ENCODE data around the gene DNAJA4. TPM values are rescaled to one million over a fixed set of nuclear protein-coding genes. Genes with fewer than 3 reads are reported as not detected.

The DNAJA4 gene
- 79.9 TPM for total RNA-seq
- long read RNA-seq, transcript DNAJA4-202 (7 exons, 3,116 nt) = major isoform, 152 of 171 reads
- long read RNA-seq, partial matches to known transcripts = 6 of 171 reads
- long read RNA-seq, other reads (novel, unspliced or antisense) = 6 of 171 reads

DNA sequence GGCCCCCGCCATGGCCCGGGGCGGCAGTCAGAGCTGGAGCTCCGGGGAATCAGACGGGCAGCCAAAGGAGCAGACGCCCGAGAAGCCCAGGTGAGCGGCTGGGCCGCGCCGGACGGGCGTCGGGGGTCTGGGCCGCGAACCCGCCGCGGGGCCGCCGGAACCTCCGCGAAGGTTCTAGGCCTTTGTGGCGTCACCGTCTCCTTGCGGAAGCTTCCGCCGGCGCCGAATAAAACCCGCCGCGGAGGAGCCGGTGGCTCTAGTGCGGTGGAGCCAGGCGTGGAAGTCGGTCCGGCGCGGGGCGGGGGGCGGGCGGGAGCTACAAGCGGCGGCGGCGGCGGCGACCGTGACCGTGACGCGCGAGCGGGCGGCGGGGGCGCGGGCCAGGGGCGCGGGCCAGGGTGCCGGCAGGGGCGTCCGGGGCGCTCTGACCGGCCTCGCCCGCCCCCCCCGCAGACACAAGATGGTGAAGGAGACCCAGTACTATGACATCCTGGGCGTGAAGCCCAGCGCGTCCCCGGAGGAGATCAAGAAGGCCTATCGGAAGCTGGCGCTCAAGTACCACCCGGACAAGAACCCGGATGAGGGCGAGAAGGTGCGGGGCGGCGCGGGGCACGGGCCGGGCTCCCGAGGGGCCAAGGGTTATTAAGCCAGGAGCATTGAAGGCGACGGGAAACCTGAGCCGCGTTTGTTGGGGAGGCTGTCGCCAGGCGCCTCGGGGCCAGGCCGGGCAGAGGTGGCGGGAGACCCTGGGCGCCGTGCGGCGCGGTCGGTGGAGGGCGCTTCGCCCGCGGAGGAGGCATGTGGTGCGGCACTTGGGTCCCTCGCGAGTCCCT, at the start of gene DNAJA4:
Gene DNAJA4, plus strand, starts transcription at position 259 of the 833 bp plus-strand sequence. Its CDS starts 202 bp downstream, at position 461.
- DNase-seq = peak; percentile 85
- peak; percentile 55 for ATAC-seq (ENCODE audit: poor library complexity)
- intact Hi-C loops (cut with DNase I) = no loop called here

DNA sequence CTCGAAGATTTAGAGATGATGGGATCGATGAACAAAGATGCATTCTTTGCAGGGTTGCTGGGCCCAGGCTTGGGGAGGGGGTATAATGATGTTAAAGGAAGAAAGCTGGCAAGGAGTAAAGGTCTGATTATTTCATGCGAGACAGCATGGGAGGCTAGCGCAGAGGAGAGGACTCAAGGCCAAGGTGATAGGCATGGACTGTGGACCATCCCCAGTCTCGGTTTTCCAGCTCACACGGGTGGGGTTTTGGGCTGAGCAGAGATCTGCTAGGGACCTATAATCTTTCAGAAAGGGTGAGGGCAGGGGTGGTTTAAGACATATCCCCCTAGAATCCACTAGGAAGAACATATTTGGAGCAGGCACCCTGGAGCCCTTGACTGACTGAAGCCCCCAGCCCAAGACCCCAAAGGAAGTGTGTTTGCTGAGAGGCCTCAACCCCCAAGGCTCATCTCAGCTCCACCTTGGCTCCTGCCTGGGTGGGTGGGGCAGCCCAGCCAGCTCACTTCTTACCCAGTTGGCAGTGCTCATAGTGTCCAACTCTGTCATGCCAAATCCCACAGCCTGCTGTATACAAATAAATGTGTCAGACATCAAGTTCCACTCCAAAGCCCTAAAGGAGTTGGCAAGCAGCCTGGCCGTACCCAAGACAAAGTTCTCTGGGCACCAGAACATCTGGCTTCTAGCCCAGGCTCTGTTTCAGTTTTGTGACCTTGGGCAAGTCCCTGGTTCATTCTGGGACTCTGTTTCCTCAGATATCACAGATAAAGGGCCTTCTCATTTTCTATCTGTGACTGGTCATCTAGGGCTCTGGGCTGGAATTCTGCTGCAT, 47.9 kb upstream of the DNAJA4 start:
- intact Hi-C loops (cut with DNase I) = no loop called here
- DNase-seq = peak; percentile 83
- peak; percentile 89 for ATAC-seq (ENCODE audit: poor library complexity)

DNA sequence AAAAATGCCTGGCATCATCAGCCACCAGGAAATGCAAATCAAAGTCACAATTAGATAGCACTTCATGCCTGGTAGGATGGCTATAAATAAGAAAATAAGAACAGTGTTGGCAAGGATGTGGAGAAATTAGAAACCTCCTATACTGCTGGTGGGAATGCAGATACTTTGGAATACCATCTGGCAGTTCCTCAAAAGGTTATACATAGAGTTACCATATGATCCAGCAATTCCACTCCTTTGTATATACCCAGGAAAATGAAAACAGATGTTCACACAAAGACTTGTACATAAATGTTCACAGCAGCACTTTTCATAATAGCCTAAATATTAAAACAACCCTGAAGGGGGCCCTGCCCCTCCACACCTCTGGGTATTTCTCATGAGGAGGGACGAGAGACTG, 43.6 kb upstream of the DNAJA4 start:
- no peak for ATAC-seq (ENCODE audit: poor library complexity)
- DNase-seq = no peak
- intact Hi-C loops (cut with DNase I) = no loop called here

DNA sequence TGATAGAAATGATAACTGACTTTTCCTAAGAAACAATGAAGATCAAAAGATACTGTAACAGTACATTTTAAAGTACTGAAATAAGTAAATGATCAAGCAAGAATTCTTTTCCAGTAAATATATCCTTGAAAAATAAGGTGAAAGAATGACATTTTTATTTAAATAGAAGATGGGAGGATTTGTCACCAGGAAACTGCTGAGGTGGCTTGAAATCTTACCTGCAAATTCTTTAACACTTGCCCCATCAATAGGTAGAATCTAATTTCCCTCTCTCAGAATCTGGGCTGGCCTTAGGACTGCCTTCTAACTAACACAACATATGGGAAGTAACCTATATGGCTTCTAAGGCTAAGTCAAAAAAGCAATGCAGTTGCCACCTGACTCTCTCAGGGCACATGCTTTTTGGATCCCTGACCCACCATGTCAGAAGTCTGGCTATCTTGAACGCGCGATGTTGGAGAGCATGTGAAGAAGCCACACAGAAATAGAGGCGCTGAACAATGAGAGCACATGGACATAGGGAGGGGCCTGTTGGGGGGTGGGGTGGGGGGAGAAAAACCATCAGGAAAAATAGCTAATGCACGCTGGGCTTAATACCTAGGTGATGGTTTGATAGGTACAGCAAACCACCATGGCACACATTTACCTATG, 41.5 kb upstream of the DNAJA4 start:
- intact Hi-C loops (cut with DNase I) = no loop called here
- DNase-seq (no peak), ATAC-seq (ENCODE audit: poor library complexity) (peak; percentile 70)

DNA sequence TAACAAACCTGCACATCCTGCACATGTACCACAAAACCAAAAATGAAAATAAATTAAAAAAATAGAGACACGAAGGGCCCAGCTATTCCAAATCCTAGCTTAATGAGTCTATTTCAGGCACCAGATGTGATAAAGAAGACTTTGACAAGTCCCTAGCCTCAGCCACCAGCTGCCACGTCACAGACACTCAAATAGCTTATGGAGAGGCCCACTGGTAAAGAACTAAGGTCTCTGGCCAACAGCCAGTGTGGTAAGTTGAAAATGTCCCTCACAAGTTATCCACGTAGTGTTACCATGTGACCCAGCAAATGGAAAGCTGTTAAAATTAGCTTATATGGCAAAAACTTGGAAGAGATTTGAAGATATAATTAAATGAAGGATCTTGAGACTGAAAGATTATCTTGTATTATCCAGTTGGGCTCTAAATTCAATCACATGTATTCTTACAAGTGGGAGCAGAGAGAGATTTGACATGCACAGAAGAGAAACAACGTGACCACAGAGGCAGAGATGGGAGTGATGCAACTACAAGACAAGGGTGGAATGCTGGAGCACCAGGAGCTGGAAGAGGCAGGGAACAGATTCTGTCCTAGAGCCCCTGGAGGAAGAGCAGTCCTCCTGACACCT, 40.9 kb upstream of the DNAJA4 start:
- peak; percentile 66 for DNase-seq
- peak; percentile 87 for ATAC-seq (ENCODE audit: poor library complexity)
- intact Hi-C loops (cut with DNase I) = no loop called here

DNA sequence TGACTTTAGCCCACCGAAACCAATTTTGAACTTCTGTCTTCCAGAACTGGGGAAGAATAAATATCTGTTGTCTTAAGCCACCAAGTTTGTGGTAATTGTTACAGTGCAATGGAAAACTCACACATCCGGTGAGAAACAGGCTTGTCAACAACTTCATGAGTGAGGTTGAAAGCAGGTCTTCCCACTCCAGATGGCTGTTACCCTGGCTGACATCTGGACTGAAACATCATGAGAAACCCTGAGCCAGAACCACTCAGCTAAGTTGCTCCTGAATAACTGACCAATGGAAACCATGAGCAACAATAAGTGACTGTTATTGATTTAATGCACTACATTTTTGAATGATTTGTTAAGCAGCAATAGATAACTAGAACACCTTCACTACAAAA, 40.3 kb upstream of the DNAJA4 start:
- intact Hi-C loops (cut with DNase I) = no loop called here
- peak; percentile 67 for ATAC-seq (ENCODE audit: poor library complexity)
- DNase-seq = no peak

DNA sequence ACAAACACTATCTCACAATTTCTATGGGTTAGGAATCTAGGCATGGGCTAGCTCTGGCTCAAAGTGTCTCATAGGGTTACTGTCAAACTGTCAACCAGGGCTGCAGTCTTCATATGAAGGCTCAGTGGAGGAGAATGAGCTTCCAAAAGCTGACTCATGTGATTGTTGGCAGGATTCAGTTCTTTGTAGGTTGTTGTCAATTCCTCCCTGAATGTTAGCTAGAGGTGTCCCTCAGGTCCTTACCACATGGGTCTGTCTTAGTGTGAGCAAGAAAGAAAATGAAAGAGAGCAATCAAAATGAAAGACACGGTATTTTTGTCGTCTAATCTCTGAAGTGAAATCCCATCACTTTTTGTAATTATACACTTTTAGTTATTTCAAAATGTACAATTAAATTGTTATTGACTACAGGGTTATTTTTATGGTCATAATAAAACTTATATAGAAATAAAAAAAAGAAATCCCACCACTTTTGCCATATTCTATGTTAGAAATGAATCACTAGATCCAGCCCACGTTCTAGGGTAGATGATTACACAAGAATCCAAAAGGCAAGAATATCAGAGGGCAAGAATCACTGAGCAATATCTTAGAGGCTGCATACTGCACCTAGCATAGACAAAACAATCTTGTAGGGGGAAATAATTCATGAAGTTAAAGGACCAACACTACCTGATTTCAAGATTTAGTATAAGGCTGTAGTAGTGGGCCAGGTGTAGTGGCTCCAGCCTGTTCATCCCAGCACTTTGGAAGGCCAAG, 38.4 kb upstream of the DNAJA4 start:
- no peak for DNase-seq
- intact Hi-C loops (cut with DNase I) = no loop called here
- no peak for ATAC-seq (ENCODE audit: poor library complexity)

DNA sequence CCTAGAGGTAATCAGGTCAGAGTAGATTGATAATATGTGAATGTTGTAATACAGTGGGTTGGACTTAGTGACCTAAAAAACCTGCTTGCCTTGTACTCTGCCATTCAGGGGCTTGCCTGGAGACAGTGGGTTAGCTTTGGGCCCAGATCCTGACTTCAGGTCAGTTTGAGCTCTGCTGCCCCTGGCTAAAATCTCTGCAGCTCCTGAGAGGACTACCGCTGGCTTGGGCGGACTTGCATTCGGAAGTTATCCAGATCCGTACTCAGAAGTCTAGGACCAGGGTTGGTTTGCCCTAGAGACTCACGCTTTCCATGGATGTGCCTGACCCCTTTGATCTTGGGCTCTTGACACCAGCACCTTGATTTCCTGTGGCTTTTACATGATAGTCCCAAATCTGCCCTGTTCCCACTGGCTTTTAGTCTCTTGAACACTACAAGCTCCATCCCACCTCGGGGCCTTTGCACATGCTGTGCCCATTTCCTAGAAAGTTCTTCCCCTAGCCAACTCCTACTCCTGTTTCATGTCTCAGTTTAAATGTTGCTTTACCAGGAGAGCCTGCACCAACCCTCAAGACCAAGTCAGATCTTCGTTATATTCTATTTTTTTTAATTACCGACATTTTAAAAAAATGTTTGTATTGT, 35.9 kb upstream of the DNAJA4 start:
- no peak for DNase-seq
- ATAC-seq (ENCODE audit: poor library complexity) = no peak
- intact Hi-C loops (cut with DNase I) = no loop called here

DNA sequence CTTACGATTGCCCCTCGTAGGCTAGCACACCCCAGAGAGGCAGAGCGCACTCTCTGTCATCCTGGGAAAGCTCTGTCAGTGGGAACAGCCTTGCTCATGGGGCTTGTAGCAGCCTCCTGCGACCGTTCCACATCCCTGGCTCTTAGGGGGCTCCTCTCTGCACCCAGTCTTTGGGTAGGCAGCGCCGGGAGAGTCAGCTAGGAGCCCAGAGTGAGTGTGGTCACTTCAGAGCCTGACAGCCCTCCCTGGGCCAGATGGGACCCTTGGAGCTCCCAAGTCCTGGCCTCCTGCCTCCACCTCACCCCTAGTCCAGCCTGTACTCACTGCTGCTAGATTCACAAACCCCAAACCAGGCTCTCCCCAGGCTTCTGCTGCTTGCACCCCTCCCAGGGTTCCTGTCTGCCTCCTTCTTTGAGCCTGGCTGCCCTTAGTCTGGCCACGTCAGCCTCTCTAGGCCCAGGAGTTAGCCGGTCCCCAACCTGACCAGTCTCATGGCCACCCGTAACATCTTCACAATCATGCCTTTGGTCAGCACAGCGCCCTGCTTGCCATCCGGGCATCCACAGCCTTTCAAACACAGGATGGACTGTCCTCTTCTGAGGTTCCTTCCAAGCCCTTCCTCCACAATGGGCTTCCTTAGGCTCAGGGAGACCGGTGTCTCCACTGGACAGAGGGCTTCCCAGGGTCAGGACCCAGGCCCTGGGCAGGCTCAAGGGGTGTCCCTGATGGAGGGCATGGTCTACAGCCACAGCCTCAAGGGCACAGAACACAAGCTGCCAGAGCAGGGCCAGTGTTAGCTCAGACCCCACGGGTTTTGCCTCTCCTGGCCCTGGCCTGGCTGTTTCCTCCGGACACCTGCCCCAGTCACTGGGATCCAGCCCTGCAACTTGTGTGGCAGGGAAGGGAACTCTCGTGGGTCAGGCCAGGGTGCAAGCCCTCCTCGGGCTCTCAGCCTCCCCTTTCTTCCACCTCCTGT, 34.6 kb upstream of the DNAJA4 start:
- no peak for ATAC-seq (ENCODE audit: poor library complexity)
- no peak for DNase-seq
- intact Hi-C loops (cut with DNase I) = loop anchor here (10.0 kb wide), 1 partner anchor 265 kb away; no protein-coding TSS in a partner anchor

DNA sequence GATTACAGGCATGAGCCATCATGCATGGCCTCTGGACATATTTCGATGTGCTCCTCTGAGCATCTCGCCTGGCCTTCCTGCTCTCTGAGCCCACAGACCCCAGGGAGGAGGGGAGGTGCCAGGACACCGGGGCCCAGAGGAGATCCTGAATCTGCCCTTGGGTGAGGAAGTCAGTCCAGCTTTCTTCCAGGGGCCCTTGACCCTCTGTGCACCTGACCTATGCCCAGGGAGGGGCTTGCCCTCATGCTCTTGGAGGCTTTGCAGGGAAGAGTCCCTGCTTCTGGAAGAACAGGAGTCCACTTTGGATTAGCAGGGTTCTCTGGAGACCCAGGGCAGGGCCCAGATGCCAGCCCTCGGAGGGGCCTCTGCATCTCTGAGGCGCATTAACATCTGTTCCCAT, 31.4 kb upstream of the DNAJA4 start:
- DNase-seq (no peak), ATAC-seq (ENCODE audit: poor library complexity) (no peak)
- intact Hi-C loops (cut with DNase I) = loop anchor here (10.0 kb wide), 1 partner anchor 268 kb away; no protein-coding TSS in a partner anchor

DNA sequence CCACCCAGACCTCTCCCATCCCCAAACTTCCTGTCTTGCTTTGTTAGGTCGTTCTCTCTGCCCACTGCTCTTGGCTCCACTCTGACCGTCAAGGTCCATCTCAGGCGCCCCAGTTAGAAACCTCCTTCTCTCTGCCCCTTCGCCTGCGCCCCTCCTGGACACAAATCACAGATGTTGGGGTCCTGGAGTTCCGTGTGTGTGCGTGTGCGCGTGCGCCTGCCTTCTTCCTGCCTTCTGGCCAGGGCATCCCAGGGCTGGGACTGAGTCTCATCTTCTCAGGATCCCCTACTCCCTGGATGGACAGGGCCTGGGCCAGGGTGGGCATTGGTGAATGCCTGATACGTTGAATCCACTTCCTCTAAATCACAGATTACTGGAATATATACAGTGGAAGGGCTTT, 30.9 kb upstream of the DNAJA4 start:
- no peak for ATAC-seq (ENCODE audit: poor library complexity)
- intact Hi-C loops (cut with DNase I) = loop anchor here (10.0 kb wide), 1 partner anchor 269 kb away; no protein-coding TSS in a partner anchor

DNA sequence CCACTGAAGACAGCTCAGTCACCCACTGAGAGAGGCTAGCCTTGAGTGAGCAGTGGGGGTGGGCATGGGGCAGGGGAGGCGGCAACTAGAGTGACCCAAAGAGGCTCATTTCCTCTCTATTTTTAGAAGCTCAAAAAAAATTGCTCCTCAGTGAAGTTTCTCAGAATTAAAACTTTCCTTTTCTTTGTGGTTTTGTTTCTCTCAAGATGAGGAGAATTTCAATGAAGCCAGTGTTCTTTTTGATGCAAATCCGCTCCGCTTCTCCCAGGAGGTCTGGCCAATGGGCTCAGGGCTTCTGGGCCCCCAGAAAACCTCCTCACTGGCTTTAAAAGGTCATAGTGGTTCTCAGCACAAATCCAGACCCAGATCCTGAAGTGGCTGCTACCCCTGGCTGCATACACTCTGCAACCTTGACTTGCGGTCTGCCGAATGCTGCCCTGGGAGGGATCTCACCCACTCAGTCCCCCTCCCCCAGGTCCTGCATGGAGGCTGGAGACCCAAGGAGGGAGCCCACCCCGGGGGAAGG, 29.8 kb upstream of the DNAJA4 start, which contains the start of gene ACSBG1:
Gene ACSBG1, minus strand, starts transcription at position 51 of the 526 bp plus-strand sequence. CDS start 64 bp downstream, outside the sequence.
- DNase-seq (no peak), ATAC-seq (ENCODE audit: poor library complexity) (no peak)
- intact Hi-C loops (cut with DNase I) = loop anchor here (10.0 kb wide), 1 partner anchor 270 kb away; no protein-coding TSS in a partner anchor

More for the DNA sequence above, 30.9 kb upstream of the DNAJA4 start:
- DNase-seq = no peak

DNA sequence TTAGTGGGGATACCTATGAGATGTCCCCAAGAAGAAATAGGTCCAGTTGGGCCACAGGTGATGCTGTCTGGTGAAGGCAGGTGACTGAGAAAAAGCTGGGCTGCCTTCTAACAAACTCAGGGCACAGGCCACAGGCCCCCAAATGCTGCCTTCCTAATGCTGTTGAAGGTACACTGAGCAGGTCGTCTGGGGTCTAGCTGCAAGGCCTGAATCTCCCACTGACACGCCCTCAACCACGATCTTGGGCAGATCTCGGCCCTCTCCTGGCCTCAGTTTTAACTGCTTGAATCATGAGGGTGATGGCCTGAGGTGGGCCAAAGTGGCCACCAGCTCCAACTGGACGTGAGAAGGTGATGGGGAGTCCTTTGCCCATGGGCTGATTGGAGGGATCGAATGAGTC, 27.9 kb upstream of the DNAJA4 start:
- DNase-seq (no peak), ATAC-seq (ENCODE audit: poor library complexity) (no peak)
- intact Hi-C loops (cut with DNase I) = loop anchor here (10.0 kb wide), 1 partner anchor 272 kb away; no protein-coding TSS in a partner anchor

DNA sequence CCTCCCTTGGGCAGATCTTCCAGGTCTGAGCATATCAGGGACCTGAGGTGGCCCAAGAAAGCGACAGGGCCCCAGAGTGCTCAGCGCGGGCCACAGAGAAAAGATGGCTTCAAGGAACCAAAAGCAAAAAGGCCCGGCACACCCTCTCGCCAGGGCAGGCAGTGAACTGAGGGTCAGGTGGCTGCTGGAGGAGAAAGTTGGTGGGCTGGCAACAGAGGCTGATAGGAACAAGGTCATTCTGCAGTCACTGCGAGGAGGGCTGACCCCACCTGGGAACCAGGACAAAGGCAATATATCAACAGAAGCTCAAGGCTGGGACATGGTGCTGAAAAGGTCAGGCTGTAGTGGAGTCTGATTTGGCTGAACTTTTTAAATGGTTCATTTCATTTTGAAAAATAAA, 27.2 kb upstream of the DNAJA4 start:
- ATAC-seq (ENCODE audit: poor library complexity) = no peak
- intact Hi-C loops (cut with DNase I) = loop anchor here (10.0 kb wide), 1 partner anchor 272 kb away; no protein-coding TSS in a partner anchor
- no peak for DNase-seq

DNA sequence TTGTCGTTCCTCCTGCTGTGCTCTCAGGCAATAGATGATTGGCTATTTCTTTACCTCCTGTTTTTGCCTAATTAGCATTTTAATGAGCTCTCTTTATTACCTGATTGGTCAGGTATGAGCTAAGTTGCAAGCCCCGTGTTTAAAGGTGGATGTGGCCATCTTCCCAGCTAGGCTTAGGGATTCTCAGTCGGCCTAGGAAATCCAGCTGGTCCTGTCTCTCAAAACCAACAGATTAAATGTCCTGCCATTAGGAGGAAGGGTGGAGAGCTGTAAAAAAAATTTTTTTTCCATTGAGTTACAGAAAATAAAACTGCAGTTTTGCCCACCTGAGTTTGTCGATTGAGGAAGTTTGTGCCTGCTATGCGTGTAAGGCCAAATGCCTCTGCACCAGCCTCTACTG, 24.6 kb upstream of the DNAJA4 start:
- ATAC-seq (ENCODE audit: poor library complexity) (no peak), DNase-seq (no peak)
- intact Hi-C loops (cut with DNase I) = loop anchor here (2.0 to 10.0 kb wide), 4 partner anchors 63 to 275 kb away; no protein-coding TSS in a partner anchor
